OCI-LY3 (cell line): ENCODE results near the gene CACNA1C.

Source experiments
- H2AFZ ChIP-seq: fragments of 200-600, 300-600 bp; shearing (Covaris generic); 2 replicates; pipeline ENCODE4 v1.6.0; 2014; ENCODE audit warnings: antibody characterized with exemption, low read depth, low read length
- H3K27ac ChIP-seq: fragments of 200-600, 300-600 bp; sonication (generic); 2 replicates; pipeline ENCODE4 v1.5.1; 2014; ENCODE audit warnings: mild to moderate bottlenecking, low read length, moderate library complexity, mixed read lengths
- H3K27me3 ChIP-seq: fragments of 200-600, 300-600 bp; sonication (generic); 2 replicates; pipeline ENCODE4 v1.6.1; 2014; ENCODE audit warnings: low read depth, low read length, mixed read lengths
- H3K36me3 ChIP-seq: fragments of 200-600, 300-600 bp; sonication (generic); replicated peaks from 2 replicates; pipeline ENCODE3; 2014; ENCODE audit warnings: low read depth, low read length, mixed read lengths
- H3K4me1 ChIP-seq: fragments of 300-600, 200-600 bp; sonication (generic); 2 replicates; pipeline ENCODE4 v1.6.1; 2014; ENCODE audit warnings: low read length, mixed read lengths
- H3K4me2 ChIP-seq: fragments of 200-600, 300-600 bp; sonication (generic); 2 replicates; pipeline ENCODE4 v1.6.1; 2014; ENCODE audit warnings: low read length, mixed read lengths
- H3K4me3 ChIP-seq: fragments of 300-600, 200-600 bp; sonication (generic); 2 replicates; pipeline ENCODE4 v1.5.1; 2014; ENCODE audit warnings: antibody characterized with exemption, mild to moderate bottlenecking, low read length, moderate library complexity
- H3K79me2 ChIP-seq: fragments of 300-600, 200-600 bp; shearing (Covaris generic); 2 replicates; pipeline ENCODE4 v1.6.1; 2014; ENCODE audit warnings: mild to moderate bottlenecking, low read length, mixed read lengths
- H3K9ac ChIP-seq: fragments of 300-600, 200-600 bp; shearing (Covaris generic); 2 replicates; pipeline ENCODE4 v1.6.0; 2014; ENCODE audit warnings: mild to moderate bottlenecking, low read length, moderate library complexity
- H3K9me3 ChIP-seq: fragments of 200-600, 300-600 bp; shearing (Covaris generic); 2 replicates; pipeline ENCODE4 v1.6.1; 2014; ENCODE audit warnings: low read length, mixed read lengths; ENCODE audit not compliant: insufficient read depth
- H4K20me1 ChIP-seq: fragments of 200-600, 300-600 bp; sonication (generic); 2 replicates; pipeline ENCODE4 v1.6.1; 2016; ENCODE audit warnings: low read length, mixed read lengths; ENCODE audit not compliant: insufficient read depth
- CTCF ChIP-seq: fragments of 200-600, 300-600 bp; sonication (generic); IDR thresholded peaks from 2 replicates; pipeline ENCODE4 v1.5.1; 2014; ENCODE audit warnings: antibody characterized with exemption, low read length, low read depth
- EZH2phosphoT487 ChIP-seq: fragments of 200-600 bp; shearing (Covaris generic); IDR thresholded peaks from 2 replicates; pipeline ENCODE4 v1.6.1; 2018; ENCODE audit warnings: antibody characterized with exemption, mixed run types, low read depth

The CACNA1C gene

GRCh38 chr12:2117541-2117940, 64.8 kb downstream of the CACNA1C start:
- H3K9me3 ChIP-seq = no peaks in the 10 kb centered on the region
- no peak overlapping the region for H3K9ac ChIP-seq
- no peak overlapping the region for H3K4me2 ChIP-seq
- H3K4me3 ChIP-seq = no peak overlapping the region
- no peaks in the 10 kb centered on the region for H4K20me1 ChIP-seq
- H3K27ac ChIP-seq = no peak overlapping the region
- H3K79me2 ChIP-seq = no peaks in the 10 kb centered on the region
- no peak for TF ChIP-seq EZH2phosphoT487
- TF ChIP-seq CTCF = no peak
- no peaks in the 10 kb centered on the region for H3K4me1 ChIP-seq
- peaks cover 19% of the 10 kb centered on the region for H3K27me3 ChIP-seq
- no peaks in the 10 kb centered on the region for H3K36me3 ChIP-seq
- H2AFZ ChIP-seq = no peak overlapping the region

GRCh38 chr12:2118061-2118460, 65.3 kb downstream of the CACNA1C start:
- Histone ChIP-seq H3K36me3 (no peaks in the 10 kb centered on the region), H4K20me1 (no peaks in the 10 kb centered on the region), H3K9ac (no peak overlapping the region), H3K9me3 (no peaks in the 10 kb centered on the region), H3K79me2 (no peaks in the 10 kb centered on the region), H3K4me1 (no peaks in the 10 kb centered on the region), H2AFZ (no peak overlapping the region), H3K4me2 (no peak overlapping the region), H3K27ac (no peak overlapping the region), H3K4me3 (no peak overlapping the region), H3K27me3 (peaks cover 19% of the 10 kb centered on the region)
- TF ChIP-seq CTCF (0 out of 2 replicates have a peak, but pooled peaks have one; percentile 17), EZH2phosphoT487 (no peak)

- H3K4me2 ChIP-seq = no peak overlapping the region
- H3K4me1 ChIP-seq = no peaks in the 10 kb centered on the region
- H3K36me3 ChIP-seq = no peaks in the 10 kb centered on the region
- no peak overlapping the region for H3K4me3 ChIP-seq
- no peaks in the 10 kb centered on the region for H3K9me3 ChIP-seq
- H2AFZ ChIP-seq = no peak overlapping the region
- peaks cover 19% of the 10 kb centered on the region for H3K27me3 ChIP-seq
- H3K27ac ChIP-seq = no peak overlapping the region
- H3K9ac ChIP-seq = no peak overlapping the region
- no peaks in the 10 kb centered on the region for H4K20me1 ChIP-seq
- TF ChIP-seq CTCF (no peak), EZH2phosphoT487 (no peak)
- H3K79me2 ChIP-seq = no peaks in the 10 kb centered on the region
Measured at GRCh38 chr12:2118481-2119255, 65.9 kb downstream of the CACNA1C start.

- Histone ChIP-seq H3K27ac (no peak overlapping the region), H2AFZ (no peak overlapping the region), H3K9ac (no peak overlapping the region), H3K79me2 (no peaks in the 10 kb centered on the region), H3K4me1 (no peaks in the 10 kb centered on the region; the same call in 1 of the 2 replicates), H4K20me1 (no peaks in the 10 kb centered on the region), H3K9me3 (no peaks in the 10 kb centered on the region), H3K27me3 (peaks cover 19% of the 10 kb centered on the region), H3K4me2 (no peak overlapping the region), H3K36me3 (no peaks in the 10 kb centered on the region), H3K4me3 (no peak overlapping the region)
- TF ChIP-seq EZH2phosphoT487 (no peak), CTCF (no peak)
Measured at GRCh38 chr12:2119266-2119665, 66.5 kb downstream of the CACNA1C start.
